A549 (cell line): ENCODE data around the gene CD47. TPM values are rescaled to one million over a fixed set of nuclear protein-coding genes. Genes with fewer than 3 reads are reported as not detected.
A peak's percentile ranks its signal among the peaks of the same experiment; 100 is the strongest.

ENCODE experiments used
- ATAC-seq, 2 experiments: fragments of 200-7000 bp in 1 of 2; fragments of >200 bp in 1 of 2; cut with Nextera tagmentation in 1 of 2; cut with Tn5 transposase in 1 of 2; 3 replicates each; pipeline versions ENCODE4 v1.8.0 to v1.9.1; 2018 to 2020; ENCODE audit warnings: mild to moderate bottlenecking in 1 of 2, moderate library complexity in 1 of 2
- CTCF ChIA-PET: fragments of 300-600 bp; sonication (Branson Sonifier 250); formaldehyde crosslinking; extraction: SDS; loops from one replicate; lab custom pipeline; 2021; ENCODE audit warnings: antibody characterized with exemption, inconsistent platforms; lab: Yijun Ruan, JAX
- POLR2A ChIA-PET: fragments of 350-600 bp; formaldehyde crosslinking; extraction: SDS; loops from one replicate; lab custom pipeline; 2021; ENCODE audit warnings: antibody characterized with exemption, inconsistent platforms; lab: Yijun Ruan, JAX
- DNase-seq, 2 experiments: peaks; one replicate each; pipeline versions ENCODE4 v3.0.0 to v3.0.0-alpha.2; 2011 to 2016; ENCODE audit warnings: low read depth in 1 of 2, low spot score in 1 of 2
- FAIRE-seq: peaks from 2 replicates; lab custom pipeline; 2011; peaks lifted over from hg19 to GRCh38; lab: Jason Lieb, UNC
- H3K27ac ChIP-seq, 2 experiments: fragments of >200 bp; sonication (Bioruptor Twin); formaldehyde crosslinking; 3 replicates each; pipeline ENCODE4 v1.5.1; 2016 to 2017
- H3K4me1 ChIP-seq: fragments of >200 bp; sonication (Bioruptor Twin); formaldehyde crosslinking; 3 replicates; pipeline ENCODE4 v1.6.1; 2016
- H3K4me2 ChIP-seq: fragments of >200 bp; sonication (Bioruptor Twin); formaldehyde crosslinking; 3 replicates; pipeline ENCODE4 v1.6.1; 2016
- H3K4me3 ChIP-seq: fragments of >200 bp; sonication (Bioruptor Twin); formaldehyde crosslinking; 3 replicates; pipeline ENCODE4 v1.5.1; 2016
- H3K9me3 ChIP-seq: fragments of >200 bp; sonication (Bioruptor Twin); formaldehyde crosslinking; 3 replicates; pipeline ENCODE4 v1.6.1; 2016
- ATOH8 ChIP-seq: fragments of 250-450 bp; sonication (Bioruptor Pico); IDR thresholded peaks from 2 replicates; pipeline ENCODE4 v1.5.0; 2020; ENCODE audit warnings: low read depth, mild to moderate bottlenecking, moderate library complexity
- BHLHE40 ChIP-seq: IDR thresholded peaks from 2 replicates; pipeline ENCODE4 v1.6.1; 2012; ENCODE audit warnings: low read depth, low read length, inconsistent platforms
- CHD4 ChIP-seq: fragments of 200-600 bp; sonication (generic); IDR thresholded peaks from 2 replicates; pipeline ENCODE4 v1.6.1; 2016; ENCODE audit warnings: antibody characterized with exemption, mild to moderate bottlenecking, borderline replicate concordance
- ESRRA ChIP-seq: fragments of 150-350 bp; IDR thresholded peaks from 2 replicates; pipeline ENCODE4 v1.6.1; 2014; ENCODE audit warnings: mild to moderate bottlenecking, low read length, borderline replicate concordance
- FOSL2 ChIP-seq, 2 experiments: fragments of 450-650 bp in 1 of 2; fragments of >200 bp in 1 of 2; sonication (Bioruptor Twin) in 1 of 2; formaldehyde crosslinking; IDR thresholded peaks; 2 replicates each; pipeline versions ENCODE4 v1.5.0 to v1.6.1; 2016 to 2020; ENCODE audit warnings: mild to moderate bottlenecking in 1 of 2, moderate library complexity in 1 of 2
- FOXS1 ChIP-seq: fragments of 250-450 bp; sonication (Bioruptor Pico); IDR thresholded peaks from 2 replicates; pipeline ENCODE4 v1.5.0; 2020; ENCODE audit warnings: mild to moderate bottlenecking, moderate library complexity
- GATA3 ChIP-seq: IDR thresholded peaks from 2 replicates; pipeline ENCODE4 v1.6.1; 2012; ENCODE audit warnings: borderline replicate concordance
- HOXA7 ChIP-seq: fragments of 250-450 bp; sonication (Bioruptor Pico); IDR thresholded peaks from 2 replicates; pipeline ENCODE4 v1.5.0; 2020; ENCODE audit warnings: mild to moderate bottlenecking, moderate library complexity
- HOXB13 ChIP-seq: fragments of 250-450 bp; sonication (Bioruptor Pico); IDR thresholded peaks from 2 replicates; pipeline ENCODE4 v1.5.0; 2020; ENCODE audit warnings: low read depth, mild to moderate bottlenecking, moderate library complexity
- JUN ChIP-seq, 2 experiments: fragments of >200 bp; sonication (Bioruptor Twin); formaldehyde crosslinking; IDR thresholded peaks; 2 replicates in 1 of 2; 3 replicates in 1 of 2; pipeline ENCODE4 v1.6.1; 2016 to 2017
- JUNB ChIP-seq: fragments of >200 bp; sonication (Bioruptor Twin); formaldehyde crosslinking; IDR thresholded peaks from 2 replicates; pipeline ENCODE4 v1.6.1; 2016
- KDM1A ChIP-seq: fragments of 200-600 bp; sonication (generic); IDR thresholded peaks from 2 replicates; pipeline ENCODE4 v1.6.1; 2016; ENCODE audit warnings: low read depth, mild to moderate bottlenecking
- KDM5A ChIP-seq: fragments of 200-600 bp; sonication (generic); IDR thresholded peaks from 2 replicates; pipeline ENCODE4 v1.6.1; 2016; ENCODE audit warnings: antibody characterized with exemption, mild to moderate bottlenecking
- MAX ChIP-seq: IDR thresholded peaks from 2 replicates; pipeline ENCODE4 v1.6.1; 2012
- MAZ ChIP-seq: fragments of 150-350 bp; IDR thresholded peaks from 2 replicates; pipeline ENCODE4 v1.6.1; 2014; ENCODE audit warnings: antibody characterized with exemption, low read depth, low read length, borderline replicate concordance
- MYC ChIP-seq: IDR thresholded peaks from 2 replicates; pipeline ENCODE4 v1.6.1; 2012; ENCODE audit warnings: mild to moderate bottlenecking, inconsistent platforms, low read length, improper control_type of control experiment, borderline replicate concordance
- NFE2L2 ChIP-seq: fragments of 150-350 bp; conservative IDR thresholded peaks from 2 replicates; pipeline ENCODE4 v1.6.1; 2014; ENCODE audit warnings: low read length
- NPAS2 ChIP-seq: fragments of 250-450 bp; sonication (Bioruptor Pico); IDR thresholded peaks from 2 replicates; pipeline ENCODE4 v1.8.0; 2022; ENCODE audit warnings: mild to moderate bottlenecking, moderate library complexity, borderline replicate concordance
- PBX3 ChIP-seq: IDR thresholded peaks from 2 replicates; pipeline ENCODE4 v1.6.1; 2012
- PHF8 ChIP-seq: fragments of 200-600 bp; sonication (generic); IDR thresholded peaks from 2 replicates; pipeline ENCODE4 v1.6.1; 2016; ENCODE audit warnings: low read depth, mild to moderate bottlenecking, antibody characterized with exemption, moderate library complexity, borderline replicate concordance
- POLR2A ChIP-seq: IDR thresholded peaks from 2 replicates; pipeline ENCODE4 v1.6.1; 2012; ENCODE audit warnings: mild to moderate bottlenecking, low read length
- RAD21 ChIP-seq, 2 experiments: fragments of >200 bp in 1 of 2; sonication (Bioruptor Twin) in 1 of 2; formaldehyde crosslinking in 1 of 2; IDR thresholded peaks in 1 of 2; conservative IDR thresholded peaks in 1 of 2; 2 replicates in 1 of 2; 3 replicates in 1 of 2; pipeline ENCODE4 v1.6.1; 2012 to 2018; ENCODE audit warnings: inconsistent platforms in 1 of 2
- RFX5 ChIP-seq: fragments of 450-650 bp; IDR thresholded peaks from 2 replicates; pipeline ENCODE4 v1.7.1; 2014; ENCODE audit warnings: antibody characterized with exemption, mild to moderate bottlenecking, moderate library complexity
- RNF2 ChIP-seq: fragments of 200-600 bp; sonication (generic); IDR thresholded peaks from 2 replicates; pipeline ENCODE4 v1.6.1; 2016; ENCODE audit warnings: low read depth, mild to moderate bottlenecking, antibody characterized with exemption, moderate library complexity, borderline replicate concordance
- SMC3 ChIP-seq: fragments of >200 bp; sonication (Bioruptor Twin); formaldehyde crosslinking; IDR thresholded peaks from 3 replicates; pipeline ENCODE4 v1.6.1; 2018; ENCODE audit warnings: inconsistent platforms
- TFCP2L1 ChIP-seq: fragments of 250-450 bp; sonication (Bioruptor Pico); IDR thresholded peaks from 2 replicates; pipeline ENCODE4 v1.5.0; 2021; ENCODE audit warnings: mild to moderate bottlenecking
- ZFP36 ChIP-seq: fragments of 450-650 bp; IDR thresholded peaks from 2 replicates; pipeline ENCODE4 v1.6.1; 2014; ENCODE audit warnings: borderline replicate concordance; ENCODE audit not compliant: partially characterized antibody
- WGBS: methylation state at CpG from one replicate; pipeline ENCODE4 v1.1.6; 2017; ENCODE audit errors: missing lambda C conversion rate; 5-methylcytosine and 5-hydroxymethylcytosine counted together
- polyA minus RNA-seq: library from RNA; depleted of rRNA, polyadenylated mRNA; stranded (reverse); fragments of >200 nt; gene quantifications from 2 replicates; pipeline ENCODE4 v1.2.3, GENCODE V29; 2011; rRNA and poly(A)+ RNA removed
- polyA plus RNA-seq, 4 experiments: library from polyadenylated mRNA; depleted of rRNA in 3 of 4; stranded (reverse); fragments of >200 nt; fragmentation: RNase III in 1 of 4; extraction: RNeasy Plus Mini Kit Qiagen cat#74134 plus additional on column Dnase treatment in 1 of 4; gene quantifications; 2 replicates in 3 of 4; 3 replicates in 1 of 4; pipeline ENCODE4 v1.2.3, GENCODE V29; 2011 to 2017
- TF ChIP-seq, protein P1 (sequence below): fragments of >200 bp; sonication (Bioruptor Twin); formaldehyde crosslinking; IDR thresholded peaks from 3 replicates; pipeline ENCODE4 v1.6.1; 2016
- TF ChIP-seq, protein P2 (sequence below): IDR thresholded peaks from 2 replicates; pipeline ENCODE4 v1.6.1; 2012; ENCODE audit warnings: low read depth, borderline replicate concordance

CD47 gene
- 26.1 and 31.0 TPM in 2 replicates for polyA plus RNA-seq (2011; rRNA removed)
- 11.8 and 12.6 TPM in 2 replicates for polyA plus RNA-seq (2012; cell fraction: cytosol; rRNA removed)
- 7.1 and 13.5 TPM in 2 replicates for polyA plus RNA-seq (2012; cell fraction: nucleus; rRNA removed)
- polyA plus RNA-seq (2017; fragmentation: RNase III; extraction: RNeasy Plus Mini Kit Qiagen cat#74134 plus additional on column Dnase treatment) = 34.6 to 35.9 TPM (median 35.3 TPM) in 3 replicates
- polyA minus RNA-seq = 11.2 and 14.4 TPM in 2 replicates

DNA sequence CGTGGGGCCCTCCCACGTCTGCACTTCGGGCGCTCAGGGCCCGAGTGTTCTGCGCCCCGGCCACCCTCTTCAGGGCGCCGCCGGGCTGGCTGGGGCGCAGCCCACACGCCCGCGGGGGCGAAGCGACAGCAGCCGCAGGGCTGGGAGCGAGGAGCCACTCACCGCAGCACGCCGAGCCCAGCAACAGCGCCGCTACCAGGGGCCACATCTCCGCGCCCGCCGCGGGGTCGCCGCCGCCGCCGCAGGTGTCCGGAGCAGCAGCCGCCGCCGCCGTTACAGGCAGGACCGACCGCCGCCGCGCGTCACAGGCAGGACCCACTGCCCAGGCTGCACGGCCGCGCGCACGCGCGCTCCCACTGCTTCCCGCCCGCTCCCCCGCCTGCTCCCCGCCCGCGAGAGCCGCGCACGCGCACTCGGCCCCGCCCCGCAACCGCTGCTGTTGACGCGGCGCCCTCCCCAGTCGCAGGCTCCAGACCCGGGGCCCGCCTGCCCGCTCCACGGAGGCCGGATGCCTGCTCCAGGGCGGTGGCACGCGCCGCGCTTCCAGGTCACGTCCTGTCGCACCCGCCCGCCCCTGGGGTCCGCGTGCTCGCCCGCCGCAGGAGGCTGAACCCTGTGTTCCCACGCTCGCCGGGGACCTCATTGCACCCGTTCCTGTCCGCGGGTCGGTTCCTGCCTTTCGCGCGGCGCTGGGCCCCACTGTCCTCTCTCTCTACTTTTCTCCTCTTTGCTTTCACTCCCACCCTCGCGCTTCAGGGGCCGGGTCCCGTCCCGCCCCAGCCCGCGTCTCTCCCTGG is at the start of gene CD47:
TSS of gene CD47 (minus strand) at position 331 of the 797 bp plus-strand sequence. CDS start at position 208, 123 bp downstream.
- ChIA-PET POLR2A (no interaction called here), CTCF (no interaction called here)
- no peak for TF ChIP-seq KDM1A
- TF ChIP-seq NFE2L2 = no peak
- TF ChIP-seq JUNB = no peak
- TF ChIP-seq PHF8 = peak; percentile 76
- TF ChIP-seq SMC3 = no peak; the same call in 2 of the 3 replicates
- TF ChIP-seq MAX = peak; percentile 78
- no peak for TF ChIP-seq RNF2
- no peak for TF ChIP-seq RFX5
- TF ChIP-seq PBX3 = no peak
- TF ChIP-seq JUN (IDR thresholded peaks at IDR 0.05) = peak in 1 of 2 experiments; percentile 53; a peak in 1 of 5 replicates
- TF ChIP-seq, protein P1, sequence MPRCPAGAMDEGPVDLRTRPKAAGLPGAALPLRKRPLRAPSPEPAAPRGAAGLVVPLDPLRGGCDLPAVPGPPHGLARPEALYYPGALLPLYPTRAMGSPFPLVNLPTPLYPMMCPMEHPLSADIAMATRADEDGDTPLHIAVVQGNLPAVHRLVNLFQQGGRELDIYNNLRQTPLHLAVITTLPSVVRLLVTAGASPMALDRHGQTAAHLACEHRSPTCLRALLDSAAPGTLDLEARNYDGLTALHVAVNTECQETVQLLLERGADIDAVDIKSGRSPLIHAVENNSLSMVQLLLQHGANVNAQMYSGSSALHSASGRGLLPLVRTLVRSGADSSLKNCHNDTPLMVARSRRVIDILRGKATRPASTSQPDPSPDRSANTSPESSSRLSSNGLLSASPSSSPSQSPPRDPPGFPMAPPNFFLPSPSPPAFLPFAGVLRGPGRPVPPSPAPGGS = no peak
- TF ChIP-seq ZFP36 = no peak
- TF ChIP-seq HOXA7 (CRISPR knock-in tag) = no peak
- TF ChIP-seq, protein P2, sequence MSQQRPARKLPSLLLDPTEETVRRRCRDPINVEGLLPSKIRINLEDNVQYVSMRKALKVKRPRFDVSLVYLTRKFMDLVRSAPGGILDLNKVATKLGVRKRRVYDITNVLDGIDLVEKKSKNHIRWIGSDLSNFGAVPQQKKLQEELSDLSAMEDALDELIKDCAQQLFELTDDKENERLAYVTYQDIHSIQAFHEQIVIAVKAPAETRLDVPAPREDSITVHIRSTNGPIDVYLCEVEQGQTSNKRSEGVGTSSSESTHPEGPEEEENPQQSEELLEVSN = peak; percentile 80; the same call in 1 of the 2 replicates
- TF ChIP-seq POLR2A = peak; percentile 77
- TF ChIP-seq GATA3 = no peak
- TF ChIP-seq RAD21 (conservative IDR thresholded peaks at IDR 0.05 in 1 of 2, IDR thresholded peaks at IDR 0.05 in 1 of 2) = peak in 1 of 2 experiments; percentile 21; a peak in 1 of 5 replicates
- no peak for TF ChIP-seq HOXB13 (CRISPR knock-in tag)
- Histone ChIP-seq H3K4me2 (peak within 1 kb of the TSS; percentile 99), H3K4me3 (peak within 1 kb of the TSS; percentile 81), H3K9me3 (no peaks in the 10 kb centered on the region), H3K4me1 (peaks cover 11% of the 10 kb centered on the region; the same call in 2 of the 3 replicates), H3K27ac (peak within 1 kb of the TSS; percentile 86 to 94)
- WGBS = under 1% methylated on average over 28 of the region's 106 CpGs
- FAIRE-seq (no peak), ATAC-seq (peak; percentile 83 to 90), DNase-seq (peak; percentile 86 to 91)

GRCh38 chr3:108137460-108137814 is 46.6 kb upstream of the CD47 start:
- H3K4me3 ChIP-seq = no peak overlapping the region
- no peak overlapping the region for H3K4me2 ChIP-seq
- H3K4me1 ChIP-seq = peaks cover 10% of the 10 kb centered on the region
- H3K9me3 ChIP-seq = no peaks in the 10 kb centered on the region
- CTCF ChIA-PET = interaction anchor here (0.9 kb wide), 1 partner anchor 209 kb away, joined by 3 read pairs; no protein-coding TSS in a partner anchor
- no peak for FAIRE-seq
- no peak for ATAC-seq
- POLR2A ChIA-PET = no interaction called here
- no peak overlapping the region for H3K27ac ChIP-seq
- no peak for DNase-seq
- WGBS = 65% methylated on average over 5 of the region's 5 CpGs
- TF ChIP-seq TFCP2L1 (CRISPR knock-in tag) (no peak), KDM5A (no peak), ESRRA (no peak), NPAS2 (CRISPR knock-in tag) (no peak), FOSL2 (IDR thresholded peaks at IDR 0.05) (no peak), FOSL2 (CRISPR knock-in tag; IDR thresholded peaks at IDR 0.05) (no peak), FOXS1 (CRISPR knock-in tag) (no peak), HOXA7 (CRISPR knock-in tag) (no peak), MAX (no peak), MYC (no peak), ATOH8 (CRISPR knock-in tag) (no peak), CHD4 (no peak), BHLHE40 (no peak), ZFP36 (no peak), MAZ (no peak)
- TF ChIP-seq, protein P2 = no peak
- TF ChIP-seq, protein P1 = no peak
